ENCODE measurements around the gene MAD1L1. TPM values are rescaled to one million over a fixed set of nuclear protein-coding genes. Genes with fewer than 3 reads are reported as not detected.

MAD1L1 gene
- total RNA-seq, 1 donor from 2014 or later = 32.3 TPM

DNA sequence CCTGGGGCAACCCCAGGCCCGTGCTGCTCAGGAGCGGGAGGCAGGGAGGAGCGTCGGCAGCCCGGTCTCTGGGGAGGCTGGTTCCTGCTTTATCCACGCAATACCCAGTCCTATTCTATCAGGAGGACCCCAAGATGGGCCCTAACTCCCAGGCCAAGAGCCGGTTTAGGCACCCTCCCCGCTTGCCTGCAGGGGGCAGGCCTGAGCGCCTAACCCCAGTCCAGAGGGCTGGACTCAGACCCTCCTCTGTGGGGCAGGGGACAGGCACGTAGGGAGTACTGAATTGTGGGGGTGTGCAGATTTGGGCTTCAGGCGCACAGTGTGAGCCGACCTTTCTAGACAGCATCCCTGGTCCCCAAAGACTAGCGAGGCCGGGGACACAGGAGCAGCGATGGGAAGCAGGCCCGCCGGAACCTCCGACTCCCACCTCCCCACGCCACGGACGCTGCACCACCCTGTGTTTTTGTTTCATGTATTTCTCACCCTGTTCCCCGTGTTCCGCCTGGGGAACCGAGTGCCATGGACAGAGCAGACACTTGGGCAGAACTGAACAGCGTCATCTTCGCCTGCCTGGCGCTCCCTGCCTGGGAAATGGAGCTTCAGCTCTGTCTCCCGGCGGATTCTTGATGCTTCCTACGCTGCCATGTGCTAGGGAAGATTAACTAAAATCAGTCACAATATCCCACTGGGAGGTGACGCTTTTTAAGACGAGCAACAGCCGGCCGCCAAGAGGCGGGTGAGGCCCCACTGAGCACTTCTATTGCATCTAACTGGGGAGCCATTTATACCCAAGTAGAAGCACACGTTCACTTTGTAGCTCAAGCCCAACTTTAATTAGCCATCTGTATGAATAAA lies 14.6 kb upstream of the MAD1L1 start:
- H3K27me3 Mint-ChIP-seq (ENCODE audit: low read depth, unreplicated experiment) = no peaks in the 10 kb centered on the region
- no peak overlapping the region for H2AFZ ChIP-seq (ENCODE audit: low read depth, low read length)
- no peak overlapping the region for H3K27ac Mint-ChIP-seq (ENCODE audit: unreplicated experiment)
- no peaks in the 10 kb centered on the region for H3K9me3 ChIP-seq (ENCODE audit: insufficient read depth, low read depth, low read length)
- H3K4me3 ChIP-seq (ENCODE audit: insufficient read depth, low read depth, low read length) = no peak overlapping the region
- no peaks in the 10 kb centered on the region for H3K9me3 Mint-ChIP-seq (ENCODE audit: unreplicated experiment)
- peaks cover 16% of the 10 kb centered on the region for H3K4me1 Mint-ChIP-seq (ENCODE audit: low read depth, unreplicated experiment)
- no peaks in the 10 kb centered on the region for H3K27me3 ChIP-seq (ENCODE audit: insufficient read depth, low read length)
- no peaks in the 10 kb centered on the region for H4K20me1 ChIP-seq (ENCODE audit: insufficient read depth, low read length)
- no peak for DNase-seq (ENCODE audit: low read depth)
- peak overlapping the region; percentile 34 for H3K4me3 Mint-ChIP-seq (ENCODE audit: unreplicated experiment)
- H3K27ac ChIP-seq (ENCODE audit: low read depth, low read length) = no peak overlapping the region
- no peaks in the 10 kb centered on the region for H3K36me3 ChIP-seq (ENCODE audit: insufficient read depth, low read length)
- H3K36me3 Mint-ChIP-seq (ENCODE audit: low read depth, unreplicated experiment) = peaks cover 6% of the 10 kb centered on the region
- H3K4me2 ChIP-seq (ENCODE audit: low read length) = no peak overlapping the region
- H3K79me2 ChIP-seq (ENCODE audit: insufficient read depth, low read length) = peaks cover 4% of the 10 kb centered on the region
- no peak for FAIRE-seq
- TF ChIP-seq EZH2 (IDR thresholded peaks at IDR 0.05; ENCODE audit: insufficient read depth, low read length) = no peak
- TF ChIP-seq, protein P1, sequence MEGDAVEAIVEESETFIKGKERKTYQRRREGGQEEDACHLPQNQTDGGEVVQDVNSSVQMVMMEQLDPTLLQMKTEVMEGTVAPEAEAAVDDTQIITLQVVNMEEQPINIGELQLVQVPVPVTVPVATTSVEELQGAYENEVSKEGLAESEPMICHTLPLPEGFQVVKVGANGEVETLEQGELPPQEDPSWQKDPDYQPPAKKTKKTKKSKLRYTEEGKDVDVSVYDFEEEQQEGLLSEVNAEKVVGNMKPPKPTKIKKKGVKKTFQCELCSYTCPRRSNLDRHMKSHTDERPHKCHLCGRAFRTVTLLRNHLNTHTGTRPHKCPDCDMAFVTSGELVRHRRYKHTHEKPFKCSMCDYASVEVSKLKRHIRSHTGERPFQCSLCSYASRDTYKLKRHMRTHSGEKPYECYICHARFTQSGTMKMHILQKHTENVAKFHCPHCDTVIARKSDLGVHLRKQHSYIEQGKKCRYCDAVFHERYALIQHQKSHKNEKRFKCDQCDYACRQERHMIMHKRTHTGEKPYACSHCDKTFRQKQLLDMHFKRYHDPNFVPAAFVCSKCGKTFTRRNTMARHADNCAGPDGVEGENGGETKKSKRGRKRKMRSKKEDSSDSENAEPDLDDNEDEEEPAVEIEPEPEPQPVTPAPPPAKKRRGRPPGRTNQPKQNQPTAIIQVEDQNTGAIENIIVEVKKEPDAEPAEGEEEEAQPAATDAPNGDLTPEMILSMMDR (IDR thresholded peaks at IDR 0.05; ENCODE audit: insufficient read depth, low read depth, low read length) = peak; percentile 37
- no peak overlapping the region for H3K9ac ChIP-seq (ENCODE audit: low read length)
- H3K4me1 ChIP-seq (ENCODE audit: insufficient read depth, low read length) = peaks cover 21% of the 10 kb centered on the region

DNA sequence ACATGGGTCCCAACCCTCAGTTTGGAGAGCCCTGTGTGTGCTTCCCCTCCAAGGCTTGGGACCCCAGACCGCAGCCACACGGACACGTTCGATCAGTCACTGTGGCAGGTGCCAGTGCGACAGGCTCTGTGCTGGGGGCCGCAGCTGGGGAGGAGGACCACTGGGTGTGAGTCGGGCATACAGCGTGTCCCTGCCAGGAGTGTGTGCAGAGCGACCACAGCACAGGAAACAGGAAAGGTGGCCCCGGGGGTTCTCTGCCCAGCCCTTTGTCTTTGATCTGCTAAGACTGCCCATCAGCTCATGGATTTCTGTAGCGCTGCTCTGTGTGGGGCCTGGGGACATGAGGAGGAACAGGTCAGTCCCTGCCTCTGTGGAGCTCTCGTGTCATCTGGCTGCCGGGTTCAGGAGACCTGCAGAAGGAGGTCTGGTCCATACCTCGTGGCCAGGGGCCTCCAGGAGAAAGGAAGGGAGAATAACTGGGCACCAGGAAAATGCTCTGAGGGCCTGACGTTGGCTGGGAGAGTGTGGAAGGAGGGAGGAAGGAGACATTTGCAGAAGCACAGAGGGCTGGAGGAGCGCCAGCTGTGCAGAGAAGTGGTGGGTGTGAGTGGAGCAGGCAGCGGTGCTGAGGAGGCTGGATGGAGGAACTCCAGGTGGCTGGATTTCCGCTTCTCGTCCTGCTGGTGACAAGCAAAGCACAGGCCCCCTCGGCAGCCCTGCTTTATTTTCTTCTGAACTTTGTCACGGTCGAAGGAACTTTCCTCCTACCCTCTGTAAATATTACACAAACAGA lies 13.3 kb upstream of the MAD1L1 start:
- Mint-ChIP-seq H3K4me3 (ENCODE audit: unreplicated experiment) (peak overlapping the region; percentile 50), H3K4me1 (ENCODE audit: low read depth, unreplicated experiment) (peaks cover 16% of the 10 kb centered on the region), H3K9me3 (ENCODE audit: unreplicated experiment) (no peaks in the 10 kb centered on the region), H3K27ac (ENCODE audit: unreplicated experiment) (no peak overlapping the region), H3K36me3 (ENCODE audit: low read depth, unreplicated experiment) (peaks cover 4% of the 10 kb centered on the region), H3K27me3 (ENCODE audit: low read depth, unreplicated experiment) (no peaks in the 10 kb centered on the region)
- Histone ChIP-seq H2AFZ (ENCODE audit: low read depth, low read length) (no peak overlapping the region), H3K4me2 (ENCODE audit: low read length) (no peak overlapping the region), H3K4me3 (ENCODE audit: insufficient read depth, low read depth, low read length) (no peak overlapping the region), H3K9me3 (ENCODE audit: insufficient read depth, low read depth, low read length) (no peaks in the 10 kb centered on the region), H3K79me2 (ENCODE audit: insufficient read depth, low read length) (peaks cover 15% of the 10 kb centered on the region), H3K27ac (ENCODE audit: low read depth, low read length) (no peak overlapping the region), H3K4me1 (ENCODE audit: insufficient read depth, low read length) (peaks cover 21% of the 10 kb centered on the region), H4K20me1 (ENCODE audit: insufficient read depth, low read length) (peaks cover 1% of the 10 kb centered on the region), H3K27me3 (ENCODE audit: insufficient read depth, low read length) (no peaks in the 10 kb centered on the region), H3K9ac (ENCODE audit: low read length) (no peak overlapping the region), H3K36me3 (ENCODE audit: insufficient read depth, low read length) (no peaks in the 10 kb centered on the region)
- FAIRE-seq = no peak
- TF ChIP-seq EZH2 (IDR thresholded peaks at IDR 0.05; ENCODE audit: insufficient read depth, low read length) = no peak
- DNase-seq (ENCODE audit: low read depth) = no peak

DNA sequence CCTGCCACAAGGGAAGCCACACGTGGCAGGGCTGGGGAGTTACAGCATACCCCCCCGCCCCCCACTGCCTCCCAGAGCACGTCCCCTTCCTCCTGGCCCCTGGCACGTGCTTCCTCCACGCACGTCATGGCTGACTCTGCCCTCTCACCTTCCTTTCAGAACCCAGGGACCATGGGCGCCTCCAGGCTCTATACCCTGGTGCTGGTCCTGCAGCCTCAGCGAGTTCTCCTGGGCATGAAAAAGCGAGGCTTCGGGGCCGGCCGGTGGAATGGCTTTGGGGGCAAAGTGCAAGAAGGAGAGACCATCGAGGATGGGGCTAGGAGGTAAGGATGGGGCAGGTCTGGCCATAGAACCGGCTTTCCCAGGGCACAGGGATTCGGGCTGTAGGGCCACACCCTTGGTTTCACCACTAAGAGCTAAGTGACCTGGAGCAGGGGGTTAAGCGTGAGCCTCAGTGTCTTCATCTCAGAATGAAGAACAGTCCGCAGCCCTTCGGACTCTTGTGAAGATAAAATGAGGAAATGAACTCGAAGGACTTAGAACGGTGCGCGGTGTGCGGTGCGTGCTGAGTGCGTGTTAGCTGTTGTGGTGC lies 11.8 kb upstream of the MAD1L1 start:
- Histone ChIP-seq H3K36me3 (ENCODE audit: insufficient read depth, low read length) (no peaks in the 10 kb centered on the region), H3K27me3 (ENCODE audit: insufficient read depth, low read length) (no peaks in the 10 kb centered on the region), H3K4me1 (ENCODE audit: insufficient read depth, low read length) (peaks cover 17% of the 10 kb centered on the region), H3K9me3 (ENCODE audit: insufficient read depth, low read depth, low read length) (no peaks in the 10 kb centered on the region), H3K4me3 (ENCODE audit: insufficient read depth, low read depth, low read length) (no peak overlapping the region), H4K20me1 (ENCODE audit: insufficient read depth, low read length) (peaks cover 14% of the 10 kb centered on the region), H3K4me2 (ENCODE audit: low read length) (no peak overlapping the region), H2AFZ (ENCODE audit: low read depth, low read length) (no peak overlapping the region), H3K9ac (ENCODE audit: low read length) (no peak overlapping the region), H3K27ac (ENCODE audit: low read depth, low read length) (no peak overlapping the region), H3K79me2 (ENCODE audit: insufficient read depth, low read length) (peaks cover 31% of the 10 kb centered on the region)
- FAIRE-seq (no peak), DNase-seq (ENCODE audit: low read depth) (no peak)
- no peaks in the 10 kb centered on the region for H3K27me3 Mint-ChIP-seq (ENCODE audit: low read depth, unreplicated experiment)
- H3K36me3 Mint-ChIP-seq (ENCODE audit: low read depth, unreplicated experiment) = peaks cover 3% of the 10 kb centered on the region
- H3K4me3 Mint-ChIP-seq (ENCODE audit: unreplicated experiment) = no peak overlapping the region
- H3K9me3 Mint-ChIP-seq (ENCODE audit: unreplicated experiment) = no peaks in the 10 kb centered on the region
- peaks cover 16% of the 10 kb centered on the region for H3K4me1 Mint-ChIP-seq (ENCODE audit: low read depth, unreplicated experiment)
- TF ChIP-seq, protein P1 (IDR thresholded peaks at IDR 0.05; ENCODE audit: insufficient read depth, low read depth, low read length) = no peak
- no peak for TF ChIP-seq EZH2 (IDR thresholded peaks at IDR 0.05; ENCODE audit: insufficient read depth, low read length)
- H3K27ac Mint-ChIP-seq (ENCODE audit: unreplicated experiment) = no peak overlapping the region
